ENCODE results near the gene DPP6.

- TF ChIP-seq CTBP1 (IDR thresholded peaks at IDR 0.05; ENCODE audit: borderline replicate concordance), result no peak
- no peak for TF ChIP-seq FOXA1 (IDR thresholded peaks at IDR 0.05)
These were observed 595.4 kb downstream of the DPP6 start for GRCh38 chr7:154647625-154648024.

Data from HEK293T (cell line).